Measurements from ENCODE around the gene NID2.

NID2 gene

DNA sequence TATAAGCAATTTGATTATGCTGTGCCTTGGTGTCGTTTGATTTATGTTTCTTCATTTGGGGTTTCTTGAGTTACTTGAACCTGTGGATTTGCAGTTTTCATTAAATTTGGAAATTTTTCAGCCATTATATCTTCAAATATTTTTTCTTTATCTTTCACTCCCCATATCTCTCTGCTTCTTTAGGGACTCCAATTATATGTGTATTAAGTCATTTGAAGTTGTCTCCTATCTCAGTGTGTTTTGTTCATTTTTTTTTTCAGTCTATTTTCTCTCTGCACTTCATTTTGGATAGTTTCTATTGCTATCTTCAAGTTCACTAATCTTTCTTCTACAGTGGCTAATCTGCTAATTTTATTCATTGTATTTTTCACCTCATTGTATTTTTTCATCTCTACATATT lies 108.9 kb downstream of the NID2 start:
- DNase-seq (ENCODE audit: low read depth in 2 of 2) = no peak

DNA sequence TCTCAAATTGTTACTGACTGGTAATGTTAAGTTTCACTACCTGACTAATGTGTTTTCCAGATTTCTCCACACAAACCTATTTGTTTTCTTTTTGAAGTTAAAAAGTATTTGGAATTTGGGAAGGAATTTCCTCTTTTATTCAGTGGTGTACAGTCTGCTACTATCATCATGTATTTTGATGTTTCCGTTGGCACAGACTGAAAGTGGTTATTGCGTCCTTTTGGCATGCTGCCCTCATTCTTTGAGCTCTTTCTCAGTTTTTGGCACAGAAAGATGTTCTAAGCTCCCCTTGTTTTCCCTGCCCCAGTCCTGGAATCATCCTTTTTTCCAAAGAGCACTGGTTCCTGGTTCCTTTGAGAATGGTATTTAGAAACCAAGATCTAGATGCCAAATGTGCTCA lies 110.9 kb downstream of the NID2 start:
- no peak for DNase-seq (ENCODE audit: low read depth in 2 of 2)
